CD14-positive monocyte (primary cell): Measurements from ENCODE around the gene ABCC4. TPM values are rescaled to one million over a fixed set of nuclear protein-coding genes. Genes with fewer than 3 reads are reported as not detected.

ENCODE experiments used
- DNase-seq, 3 donors: peaks; one replicate each; pipeline ENCODE4 v3.0.0-alpha.2; 2011 to 2022
- H2AFZ ChIP-seq: 2 replicates; pipeline ENCODE4 v1.6.0; 2012; ENCODE audit warnings: mild to moderate bottlenecking, low read depth, low read length, inconsistent platforms; ENCODE audit not compliant: insufficient read depth, poor library complexity, severe bottlenecking
- H3K27ac ChIP-seq, 2 donors: 1 replicate in 1 of 2; 2 replicates in 1 of 2; pipeline ENCODE4 v1.5.1; 2012 to 2013; ENCODE audit warnings: low read length in 2 of 2, control low read depth in 1 of 2, inconsistent platforms in 1 of 2, low read depth in 1 of 2, mild to moderate bottlenecking in 1 of 2
- H3K27me3 ChIP-seq, 2 donors: one replicate each; pipeline versions ENCODE4 v1.6.0 to v1.6.1; 2011 to 2013; ENCODE audit warnings: low read length in 2 of 2; ENCODE audit not compliant: control insufficient read depth in 2 of 2, insufficient read depth in 2 of 2
- H3K36me3 ChIP-seq, 2 donors: replicated peaks in 1 of 2; 1 replicate in 1 of 2; 2 replicates in 1 of 2; pipeline versions ENCODE4 v1.5.1 to v1.6.1; 2012 to 2013; ENCODE audit warnings: low read length in 2 of 2, control low read depth in 1 of 2, inconsistent platforms in 1 of 2, mild to moderate bottlenecking in 1 of 2; ENCODE audit not compliant: insufficient read depth in 2 of 2, control insufficient read depth in 1 of 2
- H3K4me1 ChIP-seq, 2 donors: 1 replicate in 1 of 2; 2 replicates in 1 of 2; pipeline versions ENCODE4 v1.5.1 to v1.6.1; 2012 to 2013; ENCODE audit warnings: low read length in 2 of 2, control low read depth in 1 of 2, inconsistent platforms in 1 of 2, mild to moderate bottlenecking in 1 of 2, moderate library complexity in 1 of 2; ENCODE audit not compliant: insufficient read depth in 2 of 2, control insufficient read depth in 1 of 2
- H3K4me2 ChIP-seq: replicated peaks from 2 replicates; pipeline ENCODE3; 2012; ENCODE audit warnings: low read length, moderate library complexity, mild to moderate bottlenecking; ENCODE audit not compliant: poor library complexity, severe bottlenecking; ENCODE audit errors: extremely low read depth
- H3K4me3 ChIP-seq, 3 experiments: fragments of 200-600 bp in 1 of 3; sonication (generic) in 1 of 3; replicated peaks in 1 of 3; 1 replicate in 2 of 3; 2 replicates in 1 of 3; pipeline ENCODE4 v1.5.1; 2011 to 2013; ENCODE audit warnings: low read length in 3 of 3, mild to moderate bottlenecking in 3 of 3, control low read depth in 2 of 3, low read depth in 2 of 3, inconsistent platforms in 1 of 3, moderate library complexity in 1 of 3
- H3K79me2 ChIP-seq: 2 replicates; pipeline ENCODE4 v1.6.0; 2012; ENCODE audit warnings: mild to moderate bottlenecking, control low read depth, inconsistent platforms, low read length, moderate library complexity; ENCODE audit not compliant: insufficient read depth
- H3K9ac ChIP-seq: 2 replicates; pipeline ENCODE4 v1.6.0; 2017; ENCODE audit warnings: low read length, mild to moderate bottlenecking; ENCODE audit not compliant: insufficient read depth, poor library complexity, severe bottlenecking
- H3K9me3 ChIP-seq, 2 donors: replicated peaks in 1 of 2; 1 replicate in 1 of 2; 2 replicates in 1 of 2; pipeline versions ENCODE4 v1.5.1 to v1.6.1; 2012 to 2013; ENCODE audit warnings: low read length in 2 of 2, control low read depth in 1 of 2; ENCODE audit not compliant: control insufficient read depth in 1 of 2, insufficient read depth in 1 of 2
- H4K20me1 ChIP-seq: 2 replicates; pipeline ENCODE4 v1.6.0; 2012; ENCODE audit warnings: mild to moderate bottlenecking, low read length, control low read depth, moderate library complexity; ENCODE audit not compliant: insufficient read depth
- H3K27ac Mint-ChIP-seq, 7 donors: one replicate each; pipeline ENCODE4 v1.8.0; 2020; ENCODE audit warnings: mild to moderate bottlenecking in 7 of 7, mixed read lengths in 7 of 7, moderate library complexity in 6 of 7, inconsistent platforms in 2 of 7
- H3K27me3 Mint-ChIP-seq, 3 donors: one replicate each; pipeline ENCODE4 v1.8.0; 2021 to 2022; ENCODE audit warnings: low read depth in 3 of 3, mild to moderate bottlenecking in 3 of 3, mixed read lengths in 3 of 3, moderate library complexity in 3 of 3, inconsistent platforms in 1 of 3
- H3K36me3 Mint-ChIP-seq, 2 donors: one replicate each; pipeline ENCODE4 v1.8.0; 2020; ENCODE audit warnings: mixed read lengths in 2 of 2, inconsistent platforms in 1 of 2, mild to moderate bottlenecking in 1 of 2
- H3K4me1 Mint-ChIP-seq: one replicate; pipeline ENCODE4 v1.8.0; 2020; ENCODE audit warnings: mild to moderate bottlenecking, mixed read lengths
- H3K4me3 Mint-ChIP-seq, 2 donors: one replicate each; pipeline ENCODE4 v1.8.0; 2020; ENCODE audit warnings: mild to moderate bottlenecking in 2 of 2, mixed read lengths in 2 of 2, moderate library complexity in 1 of 2
- H3K9me3 Mint-ChIP-seq, 7 donors: one replicate each; pipeline ENCODE4 v1.8.0; 2020 to 2022; ENCODE audit warnings: mixed read lengths in 7 of 7, mild to moderate bottlenecking in 6 of 7, moderate library complexity in 6 of 7, inconsistent platforms in 2 of 7
- WGBS: methylation state at CpG from one replicate; pipeline ENCODE4 v1.1.5; 2013; ENCODE audit warnings: missing lambda C conversion rate; ENCODE audit not compliant: insufficient coverage; 5-methylcytosine and 5-hydroxymethylcytosine counted together
- intact Hi-C, 2 donors: fragments of 100-400 bp; cut with micrococcal nuclease; formaldehyde crosslinking; loops; one replicate each; pipeline versions ENCODE4 v1.15.0 to v1.15.1; 2023
- polyA plus RNA-seq, 3 donors: library from polyadenylated mRNA; depleted of rRNA in 1 of 3; unstranded in 2 of 3; stranded (reverse) in 1 of 3; fragments of 300-500 nt in 2 of 3; fragments of >200 nt in 1 of 3; fragmentation: Illumina TruSeq in 2 of 3; gene quantifications; 1 replicate in 2 of 3; 2 replicates in 1 of 3; pipeline ENCODE4 v1.2.3, GENCODE V29; 2012 to 2021
- TF ChIP-seq, protein P1 (sequence below): fragments of 200-600 bp; IDR thresholded peaks from one replicate; pipeline ENCODE4 v1.8.0; 2022; ENCODE audit warnings: antibody characterized with exemption, mild to moderate bottlenecking

ABCC4 gene
- polyA plus RNA-seq, 3 donors: 0.96 to 2.5 (median 1.7) TPM

DNA sequence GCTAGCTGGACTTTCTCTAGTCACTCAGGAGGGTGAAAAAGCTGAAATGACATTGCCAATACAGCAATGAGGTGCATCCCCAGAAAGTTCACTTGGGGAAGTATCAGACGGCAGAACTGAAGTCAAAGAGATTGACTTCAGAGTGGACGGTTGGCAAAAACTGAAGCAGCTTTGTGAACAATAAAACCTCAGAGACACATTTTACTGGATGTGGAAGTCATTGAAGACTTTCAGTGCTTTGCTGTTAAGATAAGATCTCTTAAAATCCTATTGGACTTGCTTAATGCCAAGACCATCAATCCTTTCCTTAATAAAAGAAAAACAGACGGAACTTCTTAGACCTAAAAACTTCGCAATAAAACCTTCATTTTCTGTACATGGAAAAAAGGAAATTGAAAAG is 103.7 kb downstream of the ABCC4 start:
- H3K9me3 ChIP-seq: no peaks in the 10 kb centered on the region
- no peak overlapping the region for H3K27ac ChIP-seq
- no peak overlapping the region for H3K9ac ChIP-seq
- no peak overlapping the region for H3K27ac Mint-ChIP-seq
- no peak for DNase-seq
- no peaks in the 10 kb centered on the region for H3K27me3 ChIP-seq
- H3K9me3 Mint-ChIP-seq: peaks cover 2 to 10% (median 3%) of the 10 kb centered on the region in 7 donors
- H3K36me3 Mint-ChIP-seq: peaks cover 10 to 15% of the 10 kb centered on the region in 2 donors
- no peaks in the 10 kb centered on the region for H4K20me1 ChIP-seq
- H3K4me2 ChIP-seq: no peak overlapping the region
- no peak overlapping the region for H2AFZ ChIP-seq
- H3K4me1 Mint-ChIP-seq: no peaks in the 10 kb centered on the region
- peaks cover 0 to 1% (median 1%) of the 10 kb centered on the region in 3 donors for H3K27me3 Mint-ChIP-seq
- H3K36me3 ChIP-seq: no peaks in the 10 kb centered on the region
- H3K4me3 ChIP-seq: no peak overlapping the region
- TF ChIP-seq, protein P1, sequence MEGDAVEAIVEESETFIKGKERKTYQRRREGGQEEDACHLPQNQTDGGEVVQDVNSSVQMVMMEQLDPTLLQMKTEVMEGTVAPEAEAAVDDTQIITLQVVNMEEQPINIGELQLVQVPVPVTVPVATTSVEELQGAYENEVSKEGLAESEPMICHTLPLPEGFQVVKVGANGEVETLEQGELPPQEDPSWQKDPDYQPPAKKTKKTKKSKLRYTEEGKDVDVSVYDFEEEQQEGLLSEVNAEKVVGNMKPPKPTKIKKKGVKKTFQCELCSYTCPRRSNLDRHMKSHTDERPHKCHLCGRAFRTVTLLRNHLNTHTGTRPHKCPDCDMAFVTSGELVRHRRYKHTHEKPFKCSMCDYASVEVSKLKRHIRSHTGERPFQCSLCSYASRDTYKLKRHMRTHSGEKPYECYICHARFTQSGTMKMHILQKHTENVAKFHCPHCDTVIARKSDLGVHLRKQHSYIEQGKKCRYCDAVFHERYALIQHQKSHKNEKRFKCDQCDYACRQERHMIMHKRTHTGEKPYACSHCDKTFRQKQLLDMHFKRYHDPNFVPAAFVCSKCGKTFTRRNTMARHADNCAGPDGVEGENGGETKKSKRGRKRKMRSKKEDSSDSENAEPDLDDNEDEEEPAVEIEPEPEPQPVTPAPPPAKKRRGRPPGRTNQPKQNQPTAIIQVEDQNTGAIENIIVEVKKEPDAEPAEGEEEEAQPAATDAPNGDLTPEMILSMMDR: no peak
- H3K4me1 ChIP-seq: no peaks in the 10 kb centered on the region
- no peaks in the 10 kb centered on the region for H3K79me2 ChIP-seq
- no CpG with 5 or more reads among the region's 4 CpGs for WGBS
- H3K4me3 Mint-ChIP-seq: no peak overlapping the region
- intact Hi-C loops: loop anchor here in 1 of 2 donors (10.0 kb wide), 1 partner anchor 637 kb away; no protein-coding TSS in a partner anchor

DNA sequence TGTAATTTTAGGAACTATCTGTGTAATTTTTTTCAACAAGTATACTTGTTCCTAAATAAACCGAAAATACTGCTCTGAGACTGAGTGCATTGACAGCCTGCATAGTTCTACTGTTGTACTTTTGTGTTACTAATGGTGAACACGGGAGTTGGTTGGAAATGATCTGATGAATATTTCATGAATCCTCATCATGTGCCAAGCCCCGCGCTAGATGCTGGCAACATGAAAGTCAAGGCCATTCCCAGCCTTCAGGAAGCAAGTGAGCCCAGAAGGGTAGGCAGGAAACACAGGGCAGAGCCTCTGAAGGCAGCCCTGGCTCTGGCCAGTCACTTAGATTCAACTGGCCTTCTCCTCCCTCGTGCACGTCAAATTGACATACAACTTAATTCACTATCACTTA is 106.1 kb downstream of the ABCC4 start:
- TF ChIP-seq, protein P1: no peak
- no peak overlapping the region for H3K4me3 Mint-ChIP-seq

More for the DNA sequence above, 106.1 kb downstream of the ABCC4 start:
- H3K9me3 ChIP-seq: no peaks in the 10 kb centered on the region
- H3K27ac ChIP-seq: no peak overlapping the region
- peaks cover 2% of the 10 kb centered on the region for H3K4me1 Mint-ChIP-seq
- no peak overlapping the region for H3K4me2 ChIP-seq
- no peak overlapping the region for H3K4me3 ChIP-seq
- H3K9ac ChIP-seq: no peak overlapping the region
- no peaks in the 10 kb centered on the region for H3K79me2 ChIP-seq
- no peak overlapping the region for H2AFZ ChIP-seq
- intact Hi-C loops: loop anchor here in 1 of 2 donors (10.0 kb wide), 1 partner anchor 640 kb away; no protein-coding TSS in a partner anchor
- peaks cover 2 to 10% (median 3%) of the 10 kb centered on the region in 7 donors for H3K9me3 Mint-ChIP-seq
- no peaks in the 10 kb centered on the region for H3K27me3 ChIP-seq
- WGBS: 98% methylated on average over 5 of the region's 6 CpGs
- peaks cover 1% of the 10 kb centered on the region in 3 donors for H3K27me3 Mint-ChIP-seq
- no peak overlapping the region for H3K27ac Mint-ChIP-seq
- H3K4me1 ChIP-seq: no peaks in the 10 kb centered on the region
- DNase-seq: no peak
- H3K36me3 Mint-ChIP-seq: peaks cover 6 to 11% of the 10 kb centered on the region in 2 donors
- no peaks in the 10 kb centered on the region for H3K36me3 ChIP-seq
- no peaks in the 10 kb centered on the region for H4K20me1 ChIP-seq
